CMK (cell line): Measurements from ENCODE around the gene CTBP1.
A peak's percentile ranks its signal among the peaks of the same experiment; 100 is the strongest.

Source experiments
- DNase-seq: peaks from one replicate; pipeline ENCODE4 v3.0.0-alpha.2; 2010; ENCODE audit warnings: low read depth

Gene CTBP1

DNA sequence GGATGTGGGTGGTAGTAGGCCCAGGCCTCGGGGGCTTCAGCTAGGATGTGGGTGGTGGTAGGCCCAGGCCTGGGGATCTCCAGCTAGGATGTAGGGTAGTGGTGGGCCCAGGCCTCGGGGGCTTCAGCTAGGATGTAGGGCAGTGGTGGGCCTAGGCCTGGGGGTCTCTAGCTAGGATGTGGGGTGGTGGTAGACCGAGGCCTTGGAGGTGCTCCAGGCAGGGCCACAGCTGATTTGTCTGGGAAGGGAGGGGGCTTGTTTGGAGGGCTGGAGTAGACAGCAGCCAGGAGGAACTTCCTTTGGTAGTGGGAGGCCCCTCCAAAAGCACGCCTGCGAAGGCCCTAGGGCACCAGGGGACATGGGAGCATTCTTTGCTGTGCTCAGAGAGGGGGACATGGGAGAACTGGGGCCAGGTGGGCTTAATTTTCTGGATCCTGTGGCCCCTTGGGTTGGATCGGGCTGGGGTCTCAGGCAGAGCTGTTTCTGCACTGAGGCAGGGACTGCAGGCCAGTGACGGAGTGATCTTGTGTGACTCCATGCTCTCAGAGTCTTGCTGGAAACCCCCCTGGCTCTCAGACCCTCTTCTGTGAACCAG is 73.2 kb downstream of the CTBP1 start:
- no peak for DNase-seq

DNA sequence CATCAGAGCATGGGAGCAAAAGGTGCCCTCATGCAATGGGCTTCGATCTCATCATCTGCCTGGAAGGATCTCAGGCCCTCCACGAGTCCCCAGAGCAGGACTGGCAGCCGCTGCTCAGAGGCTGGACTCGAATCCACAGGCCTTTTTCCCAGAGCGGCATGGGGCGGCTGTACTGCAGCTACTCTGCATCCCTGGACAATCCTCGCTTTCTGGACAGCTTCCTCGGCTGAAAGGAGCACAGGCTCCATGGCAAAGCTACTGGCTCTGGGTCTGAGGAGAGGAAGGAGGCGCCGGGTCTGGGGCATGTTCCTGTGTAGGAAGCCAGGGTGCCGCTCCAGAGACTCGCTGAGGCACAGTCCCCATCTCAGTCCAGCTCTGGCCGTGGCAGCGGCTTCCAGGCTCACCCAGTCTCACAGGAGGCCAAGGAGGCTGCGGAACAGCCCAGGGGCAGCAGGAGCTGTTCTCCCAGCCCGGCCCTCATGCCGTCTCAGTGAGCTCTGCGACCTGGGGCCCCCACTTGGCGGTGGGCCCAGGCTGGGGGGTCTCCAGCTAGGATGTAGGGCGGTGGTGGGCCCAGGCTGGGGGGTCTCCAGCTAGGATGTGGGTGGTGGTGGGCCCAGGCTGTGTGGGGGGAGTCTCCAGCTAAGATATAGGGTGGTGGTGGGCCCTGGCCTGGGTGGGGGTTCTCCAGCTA is 73.8 kb downstream of the CTBP1 start:
- no peak for DNase-seq

DNA sequence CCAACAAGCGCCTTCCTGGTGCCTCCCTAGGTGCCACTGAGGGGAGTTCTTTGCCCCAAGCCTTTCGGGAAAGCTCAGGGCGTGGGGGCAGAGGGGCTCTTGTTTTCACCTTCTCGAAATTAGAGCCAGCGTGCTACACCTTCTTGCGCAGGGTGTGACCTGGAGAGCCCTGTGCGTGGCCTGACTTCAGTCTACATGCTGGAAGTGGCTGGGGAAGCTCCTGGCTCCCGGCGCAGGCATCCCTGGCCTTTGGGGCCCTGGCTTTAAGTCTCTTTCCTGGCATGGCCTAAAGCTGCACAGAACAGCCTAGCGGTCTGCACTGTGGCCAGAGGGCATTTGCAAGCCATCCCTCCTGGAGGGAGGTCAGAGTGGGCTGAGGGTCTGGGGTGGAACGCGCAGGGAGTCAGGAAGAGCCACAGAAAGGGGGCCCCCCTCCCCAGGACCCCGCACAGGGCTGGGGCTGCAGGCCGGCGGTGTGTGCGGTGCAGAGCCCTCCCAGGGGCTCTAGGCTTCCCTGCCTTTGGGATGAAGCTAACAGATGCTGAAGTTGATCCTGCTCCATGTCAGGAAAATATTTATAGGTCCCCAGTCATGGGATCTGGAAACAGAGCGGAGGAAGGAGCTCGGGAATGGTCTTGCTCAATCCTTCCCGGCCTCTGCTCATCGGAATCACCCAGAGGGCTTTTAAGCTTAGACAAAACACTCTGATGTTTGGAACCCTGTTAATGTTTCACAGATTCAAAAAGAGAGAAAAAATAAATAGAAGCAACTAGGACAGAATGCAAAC is 75.8 kb downstream of the CTBP1 start:
- DNase-seq: no peak

DNA sequence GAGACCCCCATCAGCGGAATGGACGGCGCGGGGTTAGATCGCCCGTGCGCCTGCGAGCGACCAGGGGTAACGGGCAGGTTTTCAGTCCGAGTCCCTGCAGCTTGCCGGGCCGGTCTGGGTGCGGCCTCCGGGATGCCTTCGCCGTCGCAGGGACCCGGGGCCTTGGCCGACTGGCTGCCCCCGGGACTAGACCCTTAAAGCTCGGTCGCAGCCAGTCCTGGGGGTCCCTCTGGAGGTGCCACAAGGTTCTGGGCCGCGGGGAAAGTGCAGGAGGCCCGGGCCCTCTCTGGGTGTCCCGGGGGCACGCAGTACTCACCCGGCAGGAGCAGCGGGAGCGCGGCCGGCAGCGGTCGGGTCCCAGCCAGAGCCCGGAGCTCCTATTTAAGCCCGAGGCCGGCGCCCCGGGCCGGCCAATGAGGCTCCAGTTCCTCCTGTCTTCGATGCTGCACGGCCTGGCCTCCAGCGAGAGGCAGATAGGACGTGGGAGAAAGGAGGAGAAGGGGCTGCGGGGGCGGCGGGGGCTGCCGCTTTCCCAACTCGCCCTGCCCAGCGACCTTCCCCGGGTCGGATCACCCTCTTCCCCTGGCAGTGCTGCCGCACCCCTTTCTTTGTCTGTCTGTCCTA is 76.6 kb downstream of the CTBP1 start, which contains the start of gene SPON2:
Gene SPON2 (minus strand): TSS at position 356 of the 624 bp plus-strand sequence.
- DNase-seq: no peak

DNA sequence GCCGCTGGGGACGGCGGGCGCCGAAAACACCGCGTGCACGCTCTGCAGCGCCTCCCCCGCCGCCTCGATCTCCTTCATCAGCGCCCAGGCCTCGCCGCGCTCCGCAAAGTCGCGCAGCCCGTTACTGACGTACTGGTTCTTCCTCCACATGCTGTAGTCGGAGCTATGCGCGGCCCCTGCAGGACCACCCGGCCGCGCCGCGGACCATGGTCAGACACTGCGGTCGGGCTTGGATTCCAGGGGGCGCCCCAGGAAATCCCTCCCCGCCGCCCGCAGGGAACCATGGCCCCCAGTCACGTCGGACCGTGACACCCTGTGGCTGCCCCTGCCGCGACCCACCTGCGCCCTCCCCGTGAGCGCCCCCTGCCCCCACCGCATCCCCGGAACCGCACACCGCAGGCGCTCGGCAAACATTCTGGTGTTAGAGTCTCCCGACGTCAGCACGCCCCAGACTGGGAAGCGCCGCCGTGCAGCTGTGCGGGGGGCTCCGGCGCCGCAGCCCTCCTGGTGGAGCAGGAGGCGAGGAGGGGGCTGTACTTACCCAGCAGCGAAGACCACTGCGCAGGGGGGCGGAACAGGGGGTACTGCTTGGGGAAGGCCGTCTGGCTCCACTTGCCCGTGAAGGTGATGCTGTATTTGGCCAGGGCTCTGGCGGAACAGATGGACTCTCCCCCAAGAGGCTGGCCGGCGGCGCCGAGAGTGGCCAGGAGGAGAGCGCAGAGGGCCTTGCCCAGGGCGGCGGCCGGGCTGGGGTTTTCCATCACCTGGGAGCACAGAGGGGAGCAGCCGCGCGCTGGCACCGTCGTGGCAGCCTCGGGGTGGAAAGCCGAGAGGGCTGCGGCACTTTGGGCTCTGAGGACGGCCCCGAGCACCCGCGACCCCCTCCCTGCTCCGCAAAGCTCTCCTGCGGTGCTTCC is 77.4 kb downstream of the CTBP1 start:
- DNase-seq: no peak

DNA sequence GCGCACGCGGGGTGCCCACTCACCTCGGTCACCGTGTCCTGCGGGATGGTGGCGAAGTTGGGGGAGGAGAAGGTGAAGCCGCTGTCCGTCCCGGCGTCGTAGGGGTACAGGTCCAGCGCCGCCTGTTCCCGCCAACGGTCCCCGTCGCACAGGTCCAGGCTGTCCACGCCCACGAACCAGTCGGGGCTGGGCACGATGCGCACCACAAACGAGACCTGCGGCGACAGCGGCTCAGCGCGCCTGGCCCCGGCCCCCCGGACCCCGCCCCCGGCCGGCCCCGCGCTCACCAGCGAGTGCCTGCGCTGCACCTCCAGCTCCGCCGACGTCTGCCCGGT is 78.0 kb downstream of the CTBP1 start:
- no peak for DNase-seq

DNA sequence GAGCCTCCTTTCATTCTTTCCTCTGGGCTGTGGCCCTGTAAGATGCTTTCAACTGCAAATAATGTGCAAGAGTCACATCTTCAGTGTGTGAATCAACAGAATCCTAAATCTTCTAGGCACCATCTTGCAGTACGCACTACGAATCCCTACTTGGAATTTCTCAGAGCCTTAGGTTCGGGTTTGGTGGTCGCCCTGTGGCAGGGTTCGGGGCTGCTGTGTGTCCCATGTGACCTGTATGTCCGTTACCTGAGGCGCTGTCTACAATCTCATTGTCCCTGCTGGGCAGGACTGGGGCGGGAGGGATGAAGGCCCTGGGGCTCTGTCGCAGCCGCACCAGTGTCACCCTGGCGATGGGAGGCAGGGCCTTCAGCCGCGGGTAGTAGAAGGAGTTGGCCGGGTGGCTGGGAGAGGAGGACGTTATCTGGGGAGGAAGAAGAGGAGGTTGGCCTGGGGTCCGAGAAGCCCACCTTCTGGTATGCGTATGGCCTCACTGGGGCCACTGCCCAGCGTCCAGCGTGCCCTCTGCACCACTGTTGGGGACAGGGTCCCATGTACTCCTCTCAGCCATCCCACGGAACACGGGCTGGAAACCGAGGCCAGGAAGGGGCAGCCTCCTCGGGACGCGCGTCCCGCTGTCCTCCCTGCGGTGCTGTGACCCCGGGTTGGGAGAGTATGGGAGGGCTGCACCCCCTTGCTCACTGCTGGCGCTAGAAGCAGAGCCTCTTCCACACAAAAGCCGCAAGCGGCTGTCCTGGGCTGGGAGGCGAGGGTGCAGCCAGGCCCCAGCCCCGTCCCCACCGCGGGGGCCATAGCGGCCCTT is 78.6 kb downstream of the CTBP1 start:
- DNase-seq: no peak

DNA sequence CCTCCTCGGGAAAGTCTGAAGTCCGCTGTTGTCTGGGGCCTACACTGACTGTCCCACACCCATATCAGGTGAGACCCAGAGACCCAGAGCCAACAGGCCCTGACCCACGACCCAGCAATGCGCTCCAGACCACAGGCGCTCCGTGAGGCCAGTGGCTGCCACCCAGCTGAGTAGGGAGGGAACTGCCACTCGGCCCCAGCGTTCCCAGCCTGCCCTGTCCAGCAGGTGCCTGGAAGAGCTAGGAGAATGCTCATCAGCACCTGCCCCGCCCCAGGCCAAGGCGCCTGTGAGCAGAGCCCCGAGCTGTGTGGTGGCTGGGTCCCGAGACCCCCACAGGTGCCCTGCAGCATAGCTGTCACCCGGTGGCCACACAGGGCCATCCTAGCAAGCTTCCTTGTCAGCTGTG is 79.2 kb downstream of the CTBP1 start:
- DNase-seq: no peak

DNA sequence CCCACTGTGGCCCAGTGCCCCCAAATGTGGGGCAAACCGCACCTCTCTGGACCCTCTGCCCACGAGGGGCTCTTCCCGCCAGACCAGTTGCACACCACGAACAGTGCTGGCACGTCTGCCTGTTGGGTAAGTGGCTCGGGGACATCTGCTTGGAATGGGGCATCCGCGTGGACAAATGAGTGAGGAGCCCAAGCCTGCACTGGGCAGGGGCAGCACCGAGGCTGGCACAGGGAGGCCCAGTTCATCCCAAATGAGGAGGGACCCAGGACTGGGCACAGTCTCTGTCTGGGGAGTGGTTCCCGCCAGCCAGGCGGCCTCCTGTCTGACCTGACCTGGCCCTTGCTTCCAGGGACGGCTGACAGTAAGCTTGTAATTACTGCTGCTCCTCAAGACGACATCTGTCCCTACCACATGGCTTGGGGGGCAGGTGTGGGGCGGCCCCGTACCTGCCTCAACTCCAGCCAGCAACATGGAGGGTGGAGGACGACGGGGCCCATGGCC is 79.7 kb downstream of the CTBP1 start:
- DNase-seq: no peak

DNA sequence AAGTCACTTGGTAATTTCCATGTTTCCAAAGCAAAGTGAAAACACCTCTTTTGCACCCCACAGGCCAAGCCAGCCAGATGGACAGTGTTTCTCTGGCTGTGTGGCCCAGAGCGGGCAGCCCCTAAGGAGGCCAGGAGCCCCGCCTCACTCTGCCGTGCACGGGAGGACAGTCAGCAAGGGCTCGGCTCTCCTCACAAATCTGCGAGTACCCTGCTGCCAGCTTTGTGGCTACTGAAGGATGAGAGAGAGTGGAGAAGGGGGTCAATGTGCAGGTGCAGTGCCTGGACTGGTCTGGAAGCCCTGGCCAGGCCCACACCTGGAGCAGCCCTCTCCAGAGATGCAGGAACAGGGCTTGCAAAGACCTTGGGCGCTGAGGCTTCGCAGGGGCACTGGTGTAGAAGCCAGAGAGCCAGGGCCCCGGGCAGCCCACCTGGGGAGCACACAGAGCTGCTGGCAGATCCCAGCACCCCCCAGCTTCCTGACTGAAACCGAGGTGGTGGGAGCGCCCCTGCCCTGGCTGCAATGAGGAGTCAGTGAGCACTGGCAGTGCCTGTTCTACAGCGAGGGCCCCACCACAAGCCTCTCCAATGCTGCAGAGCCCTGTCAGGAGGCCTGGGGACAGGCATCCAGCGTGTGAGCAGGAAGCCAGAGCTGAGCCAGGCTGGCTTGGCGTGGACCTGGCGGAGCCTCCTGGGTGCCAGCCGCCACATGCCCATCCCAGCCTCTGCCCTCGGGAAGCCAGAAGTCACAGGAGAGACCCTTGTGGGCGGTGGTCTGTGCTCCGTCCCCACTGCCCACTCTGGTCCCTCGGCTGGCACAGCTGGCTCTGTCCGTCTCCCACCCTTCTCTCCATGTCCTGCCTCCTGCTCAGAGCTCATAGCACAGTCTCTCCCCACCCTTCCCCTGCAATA is 80.5 kb downstream of the CTBP1 start:
- DNase-seq: no peak

DNA sequence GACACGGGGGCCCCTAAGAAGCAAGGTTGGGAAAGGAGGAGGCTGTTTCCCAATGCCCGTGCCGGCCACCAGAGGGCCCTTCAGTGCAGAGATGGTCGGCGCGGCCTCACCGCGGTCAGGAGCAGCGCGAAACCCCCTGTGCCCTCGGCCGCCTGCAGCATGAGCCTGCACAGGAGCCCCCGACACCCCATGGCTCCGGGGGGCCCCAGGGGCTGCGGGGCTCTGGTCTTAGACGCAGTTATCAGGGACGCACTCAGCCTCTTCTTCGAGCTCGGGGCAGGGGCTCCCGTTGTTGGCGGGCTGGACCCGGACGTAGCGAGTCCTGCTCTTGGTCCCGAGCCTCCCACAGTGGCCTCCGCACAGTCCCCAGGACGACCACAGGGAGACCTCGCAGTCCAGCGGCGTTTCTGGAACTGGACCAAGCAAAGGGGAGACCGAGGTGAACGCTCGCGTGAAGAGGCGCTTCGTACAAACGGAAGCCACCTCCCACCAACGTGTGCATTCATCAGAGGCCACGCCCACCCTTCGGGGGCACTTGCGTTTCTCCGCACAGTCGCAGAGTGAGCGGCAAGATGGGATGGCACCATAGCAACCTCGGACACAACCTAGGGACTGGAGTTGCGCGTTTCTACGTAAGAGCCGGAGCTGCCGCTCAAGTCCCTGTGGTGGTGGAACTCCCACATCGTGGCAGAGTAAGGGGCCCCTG is 81.5 kb downstream of the CTBP1 start:
- DNase-seq: peak; percentile 93

DNA sequence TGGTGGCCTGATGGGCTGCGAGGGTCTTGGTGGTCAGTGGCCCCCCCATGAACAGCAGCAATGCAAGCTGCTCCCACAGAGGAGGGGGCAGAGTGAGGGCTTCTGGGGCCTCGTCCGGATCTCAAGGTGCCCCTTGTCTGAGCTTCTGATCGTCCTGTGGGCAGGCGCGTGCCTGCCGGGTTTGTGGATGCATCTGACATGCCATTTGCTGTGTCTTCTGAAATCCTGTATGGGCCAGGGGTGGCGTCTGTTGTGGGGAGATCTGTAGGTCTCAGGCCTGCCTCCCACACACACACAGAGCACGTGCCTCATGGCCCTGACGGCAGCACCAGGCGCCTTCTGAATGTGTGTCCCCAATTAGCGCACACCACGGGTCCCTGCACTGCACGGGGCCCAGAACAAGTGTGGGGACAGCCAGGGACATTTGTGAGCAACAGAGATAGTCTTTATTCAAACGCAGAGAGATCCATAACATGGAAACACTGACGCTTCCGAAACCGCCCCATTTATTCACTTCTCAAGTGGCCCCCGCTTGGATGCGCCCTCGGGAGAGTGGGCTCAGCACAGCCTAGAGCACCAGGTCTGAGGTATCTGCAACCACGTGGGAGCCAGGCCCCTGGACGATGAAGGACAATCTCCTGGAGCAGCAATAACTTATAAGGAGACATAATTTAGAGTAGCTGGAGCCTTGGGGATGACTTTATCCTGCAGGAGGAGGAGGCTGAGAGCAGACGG is 82.3 kb downstream of the CTBP1 start:
- DNase-seq: peak; percentile 17

DNA sequence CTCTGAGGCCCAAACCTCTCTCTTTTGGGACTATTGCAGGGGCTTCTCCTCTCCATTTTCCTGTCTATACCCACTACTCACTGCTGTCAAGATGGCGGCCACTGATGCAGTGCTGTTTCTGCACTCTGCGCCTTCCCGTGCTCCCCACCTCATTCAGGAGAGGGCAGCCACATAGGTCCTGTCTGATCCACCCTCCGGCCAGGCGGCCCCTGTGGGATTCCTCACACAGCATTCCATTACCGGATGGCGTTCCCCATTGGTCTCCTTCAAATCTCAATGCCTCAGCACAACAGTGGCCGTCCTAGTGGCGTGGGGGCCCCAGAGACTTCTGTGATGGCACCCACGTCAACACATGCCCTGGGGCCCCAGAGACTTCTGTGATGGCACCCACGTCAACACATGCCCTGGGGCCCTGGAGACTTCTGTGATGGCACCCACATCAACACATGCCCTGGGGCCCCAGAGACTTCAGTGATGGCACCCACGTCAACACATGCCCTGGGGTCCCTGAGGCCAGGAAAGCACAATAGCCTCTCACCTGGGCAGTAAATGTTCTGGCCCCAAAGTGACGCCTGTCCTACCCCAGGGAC is 83.9 kb downstream of the CTBP1 start:
- DNase-seq: no peak

DNA sequence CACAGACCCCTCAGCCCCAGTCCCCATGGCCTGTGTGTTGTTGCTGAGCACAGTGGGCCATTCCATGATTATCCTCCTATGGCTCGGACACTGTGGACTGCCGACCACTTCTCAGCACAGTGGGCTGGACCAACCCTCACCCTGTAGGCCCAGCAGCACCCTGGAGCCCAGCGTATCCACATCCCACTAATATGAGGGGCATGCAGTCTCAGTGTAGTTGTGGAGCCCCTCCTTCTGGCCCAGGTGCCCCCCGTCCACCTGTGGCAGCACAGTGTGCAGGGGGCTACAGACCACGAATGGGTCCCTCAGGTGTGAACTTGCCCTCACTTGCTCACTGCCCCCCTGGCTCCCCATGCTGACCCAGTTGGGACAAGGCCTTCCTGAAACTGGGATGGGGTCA is 84.5 kb downstream of the CTBP1 start:
- no peak for DNase-seq

DNA sequence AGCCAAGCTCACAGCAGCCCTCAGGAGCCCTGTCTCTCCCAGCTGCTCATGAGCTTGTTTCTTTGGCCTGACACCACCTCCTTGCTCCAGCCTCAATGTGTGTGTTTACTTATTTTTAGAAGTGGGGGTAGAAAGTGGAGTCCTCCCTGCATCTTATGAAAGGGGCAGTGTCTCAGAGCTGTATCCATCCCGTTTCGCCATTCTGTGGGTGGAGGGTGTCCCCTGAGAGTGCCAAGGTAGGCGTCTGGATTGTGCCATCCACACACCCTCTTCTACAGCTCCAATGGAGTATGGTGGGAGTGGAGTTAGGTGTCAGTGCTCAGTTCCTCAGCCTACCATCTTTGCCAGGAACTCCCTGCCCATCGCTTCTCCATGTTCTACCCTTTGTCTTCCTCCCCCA is 84.9 kb downstream of the CTBP1 start:
- DNase-seq: no peak
